Pulmonary artery endothelial cell (primary cell): ENCODE data around the gene PEX7. TPM values are rescaled to one million over a fixed set of nuclear protein-coding genes. Genes with fewer than 3 reads are reported as not detected.
"Not testable (repeated sequence)": the region's sequence is repeated elsewhere in the genome, so short reads cannot be mapped to it uniquely, and the experiment has no call there.

Source experiments
- DNase-seq: peaks from one replicate; pipeline ENCODE4 v3.0.0-alpha.2; 2011; ENCODE audit warnings: low read depth, low spot score
- total RNA-seq: library from RNA; depleted of rRNA; stranded (reverse); fragments of >200 nt; gene quantifications from 2 replicates; pipeline ENCODE4 v1.2.3, GENCODE V29; 2014

The PEX7 gene
- total RNA-seq, 1 donor from 2014 or later: 7.9 TPM

DNA sequence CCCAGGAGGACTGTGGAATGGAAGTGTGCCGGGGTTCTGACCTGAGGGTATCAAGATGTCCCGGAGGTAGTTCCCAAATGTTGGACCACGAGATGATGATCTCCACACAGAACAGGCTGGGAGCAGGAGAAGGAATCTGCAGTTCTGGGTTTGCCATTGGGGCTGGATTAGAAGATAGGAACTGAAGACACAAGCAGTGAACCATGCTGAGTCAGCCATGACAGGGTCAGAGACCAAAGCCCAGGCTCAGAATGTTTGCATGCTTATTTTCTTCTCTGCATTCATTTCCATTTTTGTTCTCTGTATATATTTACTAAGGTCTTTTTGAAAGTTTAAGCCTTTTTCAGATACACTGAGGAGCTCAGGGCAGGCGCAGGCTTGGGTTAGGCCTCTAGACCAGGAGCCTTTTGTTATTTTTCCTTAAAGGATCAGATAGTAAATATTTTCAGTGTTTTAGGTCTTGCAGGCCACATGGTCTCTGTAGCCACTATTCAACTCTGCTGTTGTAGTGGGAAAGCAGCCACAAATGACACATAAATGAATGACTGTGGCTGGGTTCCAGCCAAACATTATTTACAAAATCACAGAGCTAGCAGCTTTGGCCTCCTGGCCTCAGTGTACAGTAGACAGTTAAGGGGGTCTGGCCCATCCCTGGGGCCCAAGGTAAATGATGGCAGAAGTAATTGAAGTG lies 128.2 kb downstream of the PEX7 start:
- no peak for DNase-seq

DNA sequence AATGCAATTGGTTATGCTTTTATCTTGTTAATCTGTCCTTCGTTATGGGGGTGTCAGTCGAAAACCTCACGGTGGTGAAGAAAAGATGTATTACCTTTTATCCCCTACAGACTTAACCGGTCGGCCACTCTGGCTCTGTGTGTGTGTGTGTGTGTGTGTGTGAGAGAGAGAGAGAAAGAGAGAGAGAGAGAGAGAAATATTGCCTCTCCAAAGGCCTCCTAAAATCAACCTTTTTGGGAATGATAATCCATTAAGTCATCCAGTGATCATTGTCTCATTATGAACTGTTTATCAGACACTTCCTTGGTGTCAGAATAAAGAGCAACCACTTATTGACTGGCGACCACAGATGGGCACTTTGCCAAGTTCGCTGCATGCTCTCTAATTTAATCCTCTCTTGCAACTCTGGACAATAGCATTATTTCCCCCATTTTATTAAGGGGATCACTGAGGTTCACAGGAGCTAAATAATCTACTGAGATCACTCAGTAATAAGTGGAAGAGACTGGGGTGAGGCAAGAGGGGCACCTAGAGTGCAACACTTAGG lies 130.4 kb downstream of the PEX7 start:
- no peak for DNase-seq

DNA sequence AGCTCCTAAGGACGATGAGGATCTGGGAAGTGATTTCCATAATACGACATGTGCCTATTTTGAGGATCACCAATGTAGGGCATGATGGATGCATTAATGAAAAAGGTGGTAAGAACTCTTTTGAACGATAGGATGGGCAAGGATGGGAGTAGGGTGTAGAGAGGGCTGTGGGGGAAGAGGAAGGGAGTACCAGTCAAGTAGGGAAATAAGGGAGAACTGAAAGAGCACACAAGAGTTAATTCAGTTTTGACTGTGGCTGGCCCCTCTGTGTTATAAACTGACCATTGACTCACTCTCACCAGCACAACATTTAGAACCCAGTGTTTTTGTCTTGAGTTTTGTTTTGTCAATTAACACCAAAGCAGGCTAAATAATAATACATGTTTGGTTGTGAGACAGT lies 132.7 kb downstream of the PEX7 start:
- DNase-seq: no peak

DNA sequence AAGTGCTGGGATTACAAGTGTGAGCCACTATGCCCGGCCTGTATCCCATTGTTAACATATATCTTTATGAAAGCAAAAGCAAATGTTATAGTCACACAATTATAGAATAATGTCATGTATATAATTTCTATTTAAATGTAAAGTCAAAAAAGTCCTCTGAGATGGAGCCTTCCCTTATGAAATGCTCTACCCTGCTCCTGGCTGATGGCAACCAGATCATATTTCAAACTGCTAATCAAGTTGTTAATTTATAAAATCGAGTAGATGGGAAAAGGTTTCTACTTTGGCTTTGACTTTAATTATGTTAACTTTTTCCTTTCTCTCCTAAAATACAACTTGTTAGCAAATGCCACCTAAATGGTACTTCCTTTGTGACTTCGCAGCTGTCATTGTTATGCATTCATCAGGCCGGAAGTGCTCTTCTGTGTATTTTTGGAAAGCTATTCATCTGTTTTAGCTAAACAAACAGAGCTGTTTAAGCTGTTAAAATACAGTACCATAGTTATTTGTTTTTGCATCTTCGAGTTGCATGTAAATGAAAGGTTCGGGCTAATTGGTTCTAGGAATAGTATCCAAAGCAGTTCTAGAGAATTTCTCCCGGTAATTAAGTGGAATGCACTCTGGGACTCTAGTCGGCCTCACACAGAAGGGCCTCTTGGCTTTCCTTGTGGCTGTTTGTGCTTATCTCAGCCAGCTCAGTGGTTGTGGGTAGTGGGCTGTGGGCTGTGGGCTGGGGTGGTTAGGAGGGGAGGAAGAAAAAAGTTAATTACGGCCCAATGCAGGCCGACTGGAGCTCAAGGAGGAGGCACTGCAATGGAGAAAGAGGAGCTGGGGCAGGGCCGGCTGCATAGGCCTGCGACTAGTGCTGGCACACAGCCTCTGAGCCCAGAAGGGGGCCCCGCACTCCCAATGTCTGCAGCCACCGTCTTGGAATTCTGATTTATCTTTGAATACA lies 134.5 kb downstream of the PEX7 start:
- no peak for DNase-seq

DNA sequence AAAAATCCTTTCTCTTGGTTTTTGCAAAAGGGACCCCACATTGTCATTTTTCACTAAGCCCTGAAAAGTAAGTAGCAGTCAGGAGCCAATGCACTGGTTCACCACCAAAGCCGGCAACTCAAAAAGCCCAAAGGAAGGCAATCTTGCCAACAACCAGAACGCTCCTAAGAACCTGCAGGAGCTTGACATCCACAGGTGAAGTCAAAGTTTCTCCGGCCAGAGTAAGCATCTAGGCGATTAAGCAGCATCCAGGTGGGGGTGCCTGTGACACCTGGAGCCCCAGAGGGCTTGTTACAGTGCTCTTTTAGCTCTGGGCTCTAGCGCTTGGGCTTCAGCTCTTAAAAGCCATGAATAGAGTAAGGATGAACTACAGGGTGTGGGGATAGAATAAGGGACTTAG lies 135.8 kb downstream of the PEX7 start:
- no peak for DNase-seq

DNA sequence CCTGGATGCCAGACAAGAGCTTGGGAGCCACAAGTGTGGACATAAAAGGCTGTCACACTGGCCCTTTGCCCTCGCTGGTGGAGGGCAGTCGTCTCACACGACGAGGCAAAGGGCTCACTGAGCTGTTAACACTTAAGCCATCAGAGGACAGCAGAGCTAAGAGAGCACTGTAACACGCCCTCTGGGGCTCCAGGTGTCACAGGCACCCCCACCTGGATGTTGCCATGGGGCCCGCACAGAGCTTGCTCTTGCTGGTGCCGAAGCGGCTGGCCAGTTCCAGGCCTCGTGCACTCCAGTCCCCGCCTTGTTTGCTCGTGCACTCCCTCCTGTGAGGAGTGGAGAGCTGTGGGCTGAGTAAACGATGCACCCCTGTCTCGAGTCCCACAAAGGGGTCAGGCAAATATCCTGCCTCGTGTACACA lies 137.1 kb downstream of the PEX7 start:
- no peak for DNase-seq

DNA sequence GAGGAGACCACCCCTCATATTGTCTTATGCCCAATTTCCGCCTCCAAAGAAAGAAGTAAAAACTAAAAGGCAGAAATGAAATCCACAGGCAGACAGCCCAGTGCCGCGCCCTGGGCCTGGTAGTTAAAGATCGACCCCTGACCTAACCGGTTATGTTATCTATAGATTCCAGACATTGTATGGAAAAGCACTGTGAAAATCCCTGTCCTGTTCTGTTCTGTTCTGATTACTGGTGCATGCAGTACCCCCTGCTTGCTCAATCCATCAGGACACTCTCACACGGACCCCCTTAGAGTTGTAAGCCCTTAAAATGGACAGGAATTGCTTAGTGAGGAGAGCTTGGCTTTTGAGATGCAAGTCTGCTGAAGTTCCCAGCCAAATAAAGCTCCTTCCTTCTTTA lies 137.5 kb downstream of the PEX7 start:
- not testable (repeated sequence) for DNase-seq

DNA sequence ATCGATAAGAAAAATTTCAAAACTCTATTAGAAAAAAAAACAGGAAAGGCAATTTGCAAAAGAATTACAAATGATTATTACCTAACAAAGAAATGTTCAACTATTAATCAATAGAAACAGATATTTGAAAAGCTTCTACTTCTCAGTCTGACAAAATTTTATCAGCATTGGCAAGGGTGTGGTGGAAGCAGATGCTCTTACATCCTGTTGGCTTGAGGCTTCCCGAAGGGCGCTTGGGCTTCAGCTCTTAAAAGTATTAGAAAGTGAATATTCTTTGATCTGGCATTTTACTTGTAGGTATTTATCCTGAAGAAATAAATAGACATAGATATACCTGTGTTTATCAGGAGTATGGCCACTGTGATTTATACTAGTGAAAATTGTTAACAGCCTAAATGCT lies 138.4 kb downstream of the PEX7 start:
- no peak for DNase-seq

DNA sequence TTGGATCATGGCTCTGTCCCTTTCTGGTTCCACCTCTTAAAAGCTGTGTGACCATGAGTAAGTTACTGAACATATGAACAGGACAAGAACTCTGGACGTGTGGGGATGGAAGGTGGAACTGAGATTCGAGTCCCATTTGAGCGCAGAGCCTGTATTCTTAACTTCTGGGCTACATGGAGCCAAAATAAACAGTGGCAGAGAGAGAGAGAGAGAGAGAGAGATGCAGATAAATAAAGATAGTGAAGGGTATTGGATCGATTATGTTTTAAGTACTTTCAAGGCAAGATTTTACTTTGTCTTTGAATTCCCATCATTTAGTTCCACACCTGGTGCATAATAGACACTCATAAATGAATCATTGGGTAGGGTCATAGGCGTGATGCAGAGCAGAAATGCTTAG lies 139.5 kb downstream of the PEX7 start:
- no peak for DNase-seq

DNA sequence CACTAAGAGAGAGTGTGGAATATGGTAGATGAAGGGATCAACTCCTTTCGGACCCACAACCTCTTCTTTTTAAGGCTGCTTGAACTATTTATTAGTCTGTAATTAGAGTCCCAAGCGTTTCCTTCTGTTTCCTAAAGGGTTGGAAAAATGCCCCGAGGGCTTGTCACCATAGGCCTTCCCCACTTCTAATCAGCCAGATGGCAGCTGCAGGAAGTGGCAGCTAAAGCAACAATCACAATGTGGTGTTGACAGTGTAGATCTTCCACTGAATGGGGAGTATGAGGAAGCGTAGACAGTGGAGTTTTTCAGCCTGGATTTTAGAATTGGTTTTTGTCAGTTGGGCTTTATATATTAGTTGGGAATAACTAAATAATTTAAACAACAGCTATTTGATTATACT lies 140.3 kb downstream of the PEX7 start:
- DNase-seq: peak; percentile 33

DNA sequence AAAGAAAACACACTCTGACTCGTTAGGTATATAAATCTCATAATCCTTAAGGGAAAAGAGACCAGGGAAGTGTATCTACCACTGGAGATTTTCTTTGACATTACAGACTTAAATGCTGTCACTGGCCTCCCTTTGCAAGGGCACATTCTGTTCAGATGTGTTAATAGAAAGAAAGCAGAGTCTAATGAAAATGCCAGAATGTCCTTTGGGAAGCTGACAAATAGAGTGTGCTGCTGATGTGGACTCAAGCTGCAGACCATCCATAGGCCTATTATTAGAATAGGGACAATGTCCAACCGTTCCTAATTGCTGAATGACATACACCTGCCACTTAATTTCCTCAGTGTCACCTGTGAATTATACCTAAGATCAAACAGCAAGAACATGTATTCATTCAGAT lies 140.9 kb downstream of the PEX7 start:
- no peak for DNase-seq

Other genes starting within 250 kb of the PEX7 start
- gene MAP3K5, start 30.1 kb upstream of the PEX7 start, total RNA-seq: 25.8 and 34.8 TPM in 2 replicates
- not detected in 2 replicates for gene SLC35D3, start 99.7 kb downstream of the PEX7 start, total RNA-seq
- gene IL20RA, start 222.4 kb downstream of the PEX7 start, total RNA-seq: under 0.01 TPM in 1 of 2 replicates, not detected in the other